Breast epithelium (tissue), 3 donors: ENCODE measurements around the gene ADPRS.

Experiments used
- POLR2A ChIP-seq: fragments of 450-650 bp; IDR thresholded peaks from one replicate; pipeline ENCODE4 v1.6.1; 2016; ENCODE audit warnings: antibody characterized with exemption, mild to moderate bottlenecking, moderate library complexity
- POLR2AphosphoS5 ChIP-seq, 3 donors: sonication (generic); formaldehyde crosslinking; IDR thresholded peaks; one replicate each; pipeline ENCODE4 v1.6.1; 2017; ENCODE audit warnings: antibody characterized with exemption in 3 of 3
- TF ChIP-seq, protein P1 (sequence below), 3 donors: fragments of 450-650 bp; IDR thresholded peaks; one replicate each; pipeline ENCODE4 v1.5.1; 2016 to 2017; ENCODE audit warnings: antibody characterized with exemption in 3 of 3, mild to moderate bottlenecking in 3 of 3, moderate library complexity in 3 of 3

DNA sequence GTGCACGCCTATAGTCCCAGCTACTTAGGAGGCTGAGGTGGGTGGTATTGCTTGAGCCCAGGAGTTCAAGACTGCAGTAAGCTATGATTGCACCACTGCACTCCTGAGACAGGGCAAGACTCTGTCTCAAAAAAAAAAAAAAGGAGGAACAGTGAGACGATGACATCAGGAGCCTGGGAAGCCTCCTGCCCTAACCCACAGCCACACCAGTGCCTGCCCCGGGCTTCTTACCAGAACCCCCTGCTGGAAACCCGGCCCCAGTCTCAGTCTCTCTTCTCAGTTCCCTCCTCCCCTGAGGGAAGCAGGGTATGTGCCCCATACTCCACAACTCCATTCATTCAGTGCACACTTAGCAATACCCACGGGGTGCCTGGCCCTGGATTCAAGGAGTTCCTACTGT is 27.2 kb downstream of the ADPRS start:
- no peak for TF ChIP-seq POLR2AphosphoS5 (IDR thresholded peaks at IDR 0.05)
- TF ChIP-seq, protein P1, sequence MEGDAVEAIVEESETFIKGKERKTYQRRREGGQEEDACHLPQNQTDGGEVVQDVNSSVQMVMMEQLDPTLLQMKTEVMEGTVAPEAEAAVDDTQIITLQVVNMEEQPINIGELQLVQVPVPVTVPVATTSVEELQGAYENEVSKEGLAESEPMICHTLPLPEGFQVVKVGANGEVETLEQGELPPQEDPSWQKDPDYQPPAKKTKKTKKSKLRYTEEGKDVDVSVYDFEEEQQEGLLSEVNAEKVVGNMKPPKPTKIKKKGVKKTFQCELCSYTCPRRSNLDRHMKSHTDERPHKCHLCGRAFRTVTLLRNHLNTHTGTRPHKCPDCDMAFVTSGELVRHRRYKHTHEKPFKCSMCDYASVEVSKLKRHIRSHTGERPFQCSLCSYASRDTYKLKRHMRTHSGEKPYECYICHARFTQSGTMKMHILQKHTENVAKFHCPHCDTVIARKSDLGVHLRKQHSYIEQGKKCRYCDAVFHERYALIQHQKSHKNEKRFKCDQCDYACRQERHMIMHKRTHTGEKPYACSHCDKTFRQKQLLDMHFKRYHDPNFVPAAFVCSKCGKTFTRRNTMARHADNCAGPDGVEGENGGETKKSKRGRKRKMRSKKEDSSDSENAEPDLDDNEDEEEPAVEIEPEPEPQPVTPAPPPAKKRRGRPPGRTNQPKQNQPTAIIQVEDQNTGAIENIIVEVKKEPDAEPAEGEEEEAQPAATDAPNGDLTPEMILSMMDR (IDR thresholded peaks at IDR 0.05): no peak
- no peak for TF ChIP-seq POLR2A
